IMR-90 (cell line): ENCODE data around the gene WBP2NL.

ENCODE experiments used
- BHLHE40 ChIP-seq: fragments of 150-350 bp; IDR thresholded peaks from 2 replicates; pipeline ENCODE4 v1.6.1; 2016; ENCODE audit warnings: mild to moderate bottlenecking, low read depth, low read length
- FOS ChIP-seq: fragments of 150-350 bp; IDR thresholded peaks from 2 replicates; pipeline ENCODE4 v1.6.1; 2016; ENCODE audit warnings: low read depth, low read length
- RCOR1 ChIP-seq: IDR thresholded peaks from 2 replicates; pipeline ENCODE4 v1.6.1; 2012; ENCODE audit warnings: mild to moderate bottlenecking, low read length, improper control_type of control experiment; ENCODE audit not compliant: insufficient replicate concordance
- RFX5 ChIP-seq: IDR thresholded peaks from 2 replicates; pipeline ENCODE4 v1.8.0; 2012; ENCODE audit warnings: low read depth, mild to moderate bottlenecking, low read length, moderate library complexity
- TF ChIP-seq, protein P1 (sequence below): conservative IDR thresholded peaks from 2 replicates; pipeline ENCODE4 v1.5.1; 2012; ENCODE audit warnings: mild to moderate bottlenecking, low read depth, low read length, improper control_type of control experiment

DNA sequence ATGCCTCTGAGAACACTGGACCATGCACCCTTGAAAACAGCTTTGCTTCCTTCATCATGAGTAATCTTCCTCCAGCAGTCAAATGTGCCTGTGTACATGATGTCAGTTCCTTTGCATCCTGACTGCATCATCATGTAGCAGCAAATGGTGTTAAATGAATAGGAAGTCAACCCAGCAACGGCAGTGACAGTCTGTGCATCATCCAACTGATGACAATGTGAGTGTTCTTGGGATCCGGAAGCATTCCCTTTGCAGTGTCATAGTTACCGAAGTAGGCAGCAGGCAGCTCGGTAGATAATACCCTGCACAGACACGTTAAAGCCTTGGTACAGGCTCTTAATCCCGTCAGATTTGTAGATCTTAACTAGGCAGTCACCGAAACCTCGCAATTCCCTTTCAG lies 2.5 kb downstream of the WBP2NL start:
- TF ChIP-seq FOS, result no peak
- TF ChIP-seq RFX5, result no peak
- TF ChIP-seq, protein P1, sequence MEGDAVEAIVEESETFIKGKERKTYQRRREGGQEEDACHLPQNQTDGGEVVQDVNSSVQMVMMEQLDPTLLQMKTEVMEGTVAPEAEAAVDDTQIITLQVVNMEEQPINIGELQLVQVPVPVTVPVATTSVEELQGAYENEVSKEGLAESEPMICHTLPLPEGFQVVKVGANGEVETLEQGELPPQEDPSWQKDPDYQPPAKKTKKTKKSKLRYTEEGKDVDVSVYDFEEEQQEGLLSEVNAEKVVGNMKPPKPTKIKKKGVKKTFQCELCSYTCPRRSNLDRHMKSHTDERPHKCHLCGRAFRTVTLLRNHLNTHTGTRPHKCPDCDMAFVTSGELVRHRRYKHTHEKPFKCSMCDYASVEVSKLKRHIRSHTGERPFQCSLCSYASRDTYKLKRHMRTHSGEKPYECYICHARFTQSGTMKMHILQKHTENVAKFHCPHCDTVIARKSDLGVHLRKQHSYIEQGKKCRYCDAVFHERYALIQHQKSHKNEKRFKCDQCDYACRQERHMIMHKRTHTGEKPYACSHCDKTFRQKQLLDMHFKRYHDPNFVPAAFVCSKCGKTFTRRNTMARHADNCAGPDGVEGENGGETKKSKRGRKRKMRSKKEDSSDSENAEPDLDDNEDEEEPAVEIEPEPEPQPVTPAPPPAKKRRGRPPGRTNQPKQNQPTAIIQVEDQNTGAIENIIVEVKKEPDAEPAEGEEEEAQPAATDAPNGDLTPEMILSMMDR, result no peak
- no peak for TF ChIP-seq BHLHE40
- TF ChIP-seq RCOR1, result no peak
